Keratinocyte (primary cell): ENCODE measurements around the gene TP73.

ENCODE experiments used
- CTCF ChIP-seq, 3 experiments: IDR thresholded peaks in 1 of 3; conservative IDR thresholded peaks in 1 of 3; optimal IDR thresholded peaks in 1 of 3; 2 replicates in 2 of 3; 3 replicates in 1 of 3; pipeline versions ENCODE3 to v1.5.1; 2011; ENCODE audit warnings: low read length in 3 of 3, mild to moderate bottlenecking in 3 of 3, moderate library complexity in 2 of 3, control low read depth in 1 of 3, inconsistent platforms in 1 of 3; ENCODE audit not compliant: insufficient read depth in 2 of 3; ENCODE audit errors: extremely low read depth in 1 of 3
- EZH2 ChIP-seq: IDR thresholded peaks from one replicate; pipeline ENCODE4 v1.6.1; 2012; ENCODE audit warnings: inconsistent platforms, mild to moderate bottlenecking, low read length, moderate library complexity

GRCh38 chr1:3679799-3680453 is 27.6 kb downstream of the TP73 start:
- TF ChIP-seq CTCF (optimal IDR thresholded peaks at IDR 0.05 in 1 of 3, IDR thresholded peaks at IDR 0.05 in 1 of 3, conservative IDR thresholded peaks at IDR 0.05 in 1 of 3; ENCODE audit: extremely low read depth in 1 of 3, insufficient read depth in 2 of 3, low read length in 3 of 3) (no peak), EZH2 (no peak)
